CD14-positive monocyte (primary cell): Measurements from ENCODE around the gene PI4K2A. TPM values are rescaled to one million over a fixed set of nuclear protein-coding genes. Genes with fewer than 3 reads are reported as not detected.

ENCODE experiments used
- DNase-seq, 3 donors: peaks; one replicate each; pipeline ENCODE4 v3.0.0-alpha.2; 2011 to 2022
- H2AFZ ChIP-seq: 2 replicates; pipeline ENCODE4 v1.6.0; 2012; ENCODE audit warnings: mild to moderate bottlenecking, low read depth, low read length, inconsistent platforms; ENCODE audit not compliant: insufficient read depth, poor library complexity, severe bottlenecking
- H3K27ac ChIP-seq, 2 donors: 1 replicate in 1 of 2; 2 replicates in 1 of 2; pipeline ENCODE4 v1.5.1; 2012 to 2013; ENCODE audit warnings: low read length in 2 of 2, control low read depth in 1 of 2, inconsistent platforms in 1 of 2, low read depth in 1 of 2, mild to moderate bottlenecking in 1 of 2
- H3K27me3 ChIP-seq, 2 donors: one replicate each; pipeline versions ENCODE4 v1.6.0 to v1.6.1; 2011 to 2013; ENCODE audit warnings: low read length in 2 of 2; ENCODE audit not compliant: control insufficient read depth in 2 of 2, insufficient read depth in 2 of 2
- H3K36me3 ChIP-seq, 2 donors: replicated peaks in 1 of 2; 1 replicate in 1 of 2; 2 replicates in 1 of 2; pipeline versions ENCODE4 v1.5.1 to v1.6.1; 2012 to 2013; ENCODE audit warnings: low read length in 2 of 2, control low read depth in 1 of 2, inconsistent platforms in 1 of 2, mild to moderate bottlenecking in 1 of 2; ENCODE audit not compliant: insufficient read depth in 2 of 2, control insufficient read depth in 1 of 2
- H3K4me1 ChIP-seq, 2 donors: 1 replicate in 1 of 2; 2 replicates in 1 of 2; pipeline versions ENCODE4 v1.5.1 to v1.6.1; 2012 to 2013; ENCODE audit warnings: low read length in 2 of 2, control low read depth in 1 of 2, inconsistent platforms in 1 of 2, mild to moderate bottlenecking in 1 of 2, moderate library complexity in 1 of 2; ENCODE audit not compliant: insufficient read depth in 2 of 2, control insufficient read depth in 1 of 2
- H3K4me2 ChIP-seq: replicated peaks from 2 replicates; pipeline ENCODE3; 2012; ENCODE audit warnings: low read length, moderate library complexity, mild to moderate bottlenecking; ENCODE audit not compliant: poor library complexity, severe bottlenecking; ENCODE audit errors: extremely low read depth
- H3K4me3 ChIP-seq, 3 experiments: fragments of 200-600 bp in 1 of 3; sonication (generic) in 1 of 3; replicated peaks in 1 of 3; 1 replicate in 2 of 3; 2 replicates in 1 of 3; pipeline ENCODE4 v1.5.1; 2011 to 2013; ENCODE audit warnings: low read length in 3 of 3, mild to moderate bottlenecking in 3 of 3, control low read depth in 2 of 3, low read depth in 2 of 3, inconsistent platforms in 1 of 3, moderate library complexity in 1 of 3
- H3K79me2 ChIP-seq: 2 replicates; pipeline ENCODE4 v1.6.0; 2012; ENCODE audit warnings: mild to moderate bottlenecking, control low read depth, inconsistent platforms, low read length, moderate library complexity; ENCODE audit not compliant: insufficient read depth
- H3K9ac ChIP-seq: 2 replicates; pipeline ENCODE4 v1.6.0; 2017; ENCODE audit warnings: low read length, mild to moderate bottlenecking; ENCODE audit not compliant: insufficient read depth, poor library complexity, severe bottlenecking
- H3K9me3 ChIP-seq, 2 donors: replicated peaks in 1 of 2; 1 replicate in 1 of 2; 2 replicates in 1 of 2; pipeline versions ENCODE4 v1.5.1 to v1.6.1; 2012 to 2013; ENCODE audit warnings: low read length in 2 of 2, control low read depth in 1 of 2; ENCODE audit not compliant: control insufficient read depth in 1 of 2, insufficient read depth in 1 of 2
- H4K20me1 ChIP-seq: 2 replicates; pipeline ENCODE4 v1.6.0; 2012; ENCODE audit warnings: mild to moderate bottlenecking, low read length, control low read depth, moderate library complexity; ENCODE audit not compliant: insufficient read depth
- H3K27ac Mint-ChIP-seq, 7 donors: one replicate each; pipeline ENCODE4 v1.8.0; 2020; ENCODE audit warnings: mild to moderate bottlenecking in 7 of 7, mixed read lengths in 7 of 7, moderate library complexity in 6 of 7, inconsistent platforms in 2 of 7
- H3K27me3 Mint-ChIP-seq, 3 donors: one replicate each; pipeline ENCODE4 v1.8.0; 2021 to 2022; ENCODE audit warnings: low read depth in 3 of 3, mild to moderate bottlenecking in 3 of 3, mixed read lengths in 3 of 3, moderate library complexity in 3 of 3, inconsistent platforms in 1 of 3
- H3K36me3 Mint-ChIP-seq, 2 donors: one replicate each; pipeline ENCODE4 v1.8.0; 2020; ENCODE audit warnings: mixed read lengths in 2 of 2, inconsistent platforms in 1 of 2, mild to moderate bottlenecking in 1 of 2
- H3K4me1 Mint-ChIP-seq: one replicate; pipeline ENCODE4 v1.8.0; 2020; ENCODE audit warnings: mild to moderate bottlenecking, mixed read lengths
- H3K4me3 Mint-ChIP-seq, 2 donors: one replicate each; pipeline ENCODE4 v1.8.0; 2020; ENCODE audit warnings: mild to moderate bottlenecking in 2 of 2, mixed read lengths in 2 of 2, moderate library complexity in 1 of 2
- H3K9me3 Mint-ChIP-seq, 7 donors: one replicate each; pipeline ENCODE4 v1.8.0; 2020 to 2022; ENCODE audit warnings: mixed read lengths in 7 of 7, mild to moderate bottlenecking in 6 of 7, moderate library complexity in 6 of 7, inconsistent platforms in 2 of 7
- CTCF ChIP-seq: fragments of 200-600 bp; IDR thresholded peaks from one replicate; pipeline ENCODE4 v1.8.0; 2022; ENCODE audit warnings: antibody characterized with exemption, mild to moderate bottlenecking
- WGBS: methylation state at CpG from one replicate; pipeline ENCODE4 v1.1.5; 2013; ENCODE audit warnings: missing lambda C conversion rate; ENCODE audit not compliant: insufficient coverage; 5-methylcytosine and 5-hydroxymethylcytosine counted together
- intact Hi-C, 2 donors: fragments of 100-400 bp; cut with micrococcal nuclease; formaldehyde crosslinking; loops; one replicate each; pipeline versions ENCODE4 v1.15.0 to v1.15.1; 2023
- polyA plus RNA-seq, 3 donors: library from polyadenylated mRNA; depleted of rRNA in 1 of 3; unstranded in 2 of 3; stranded (reverse) in 1 of 3; fragments of 300-500 nt in 2 of 3; fragments of >200 nt in 1 of 3; fragmentation: Illumina TruSeq in 2 of 3; gene quantifications; 1 replicate in 2 of 3; 2 replicates in 1 of 3; pipeline ENCODE4 v1.2.3, GENCODE V29; 2012 to 2021

The PI4K2A gene
- polyA plus RNA-seq, 3 donors = 5.8 to 16.4 (median 6.7) TPM

GRCh38 chr10:97627731-97628130 is 12.7 kb upstream of the PI4K2A start:
- Mint-ChIP-seq H3K27ac (no peak overlapping the region), H3K4me3 (no peak overlapping the region), H3K36me3 (no peaks in the 10 kb centered on the region), H3K27me3 (peaks cover 0 to 7% (median 2%) of the 10 kb centered on the region in 3 donors), H3K4me1 (peaks cover 4% of the 10 kb centered on the region), H3K9me3 (no peaks in the 10 kb centered on the region)
- H3K27ac ChIP-seq = no peak overlapping the region
- no peaks in the 10 kb centered on the region for H3K79me2 ChIP-seq
- H2AFZ ChIP-seq = no peak overlapping the region
- no peaks in the 10 kb centered on the region for H3K27me3 ChIP-seq
- TF ChIP-seq CTCF = no peak
- no peak overlapping the region for H3K4me3 ChIP-seq
- intact Hi-C loops = no loop called here
- H3K4me2 ChIP-seq = no peak overlapping the region
- no peak for DNase-seq
- no peaks in the 10 kb centered on the region for H3K9me3 ChIP-seq
- no peaks in the 10 kb centered on the region for H4K20me1 ChIP-seq
- WGBS = 94% methylated on average over 3 of the region's 4 CpGs
- H3K4me1 ChIP-seq = peaks cover 2% of the 10 kb centered on the region in 2 donors
- H3K9ac ChIP-seq = no peak overlapping the region
- no peaks in the 10 kb centered on the region for H3K36me3 ChIP-seq

- H3K4me3 Mint-ChIP-seq = no peak overlapping the region
- H3K79me2 ChIP-seq = no peaks in the 10 kb centered on the region
- H3K36me3 Mint-ChIP-seq = no peaks in the 10 kb centered on the region
- H3K27me3 Mint-ChIP-seq = peaks cover 1 to 9% (median 2%) of the 10 kb centered on the region in 3 donors
- DNase-seq = no peak
- no peaks in the 10 kb centered on the region for H3K9me3 ChIP-seq
- no peak overlapping the region for H2AFZ ChIP-seq
- no peak overlapping the region for H3K27ac ChIP-seq
- H3K4me3 ChIP-seq = no peak overlapping the region
- no peaks in the 10 kb centered on the region for H3K27me3 ChIP-seq
- TF ChIP-seq CTCF = no peak
- peaks cover 6 to 7% of the 10 kb centered on the region in 2 donors for H3K4me1 ChIP-seq
- no peaks in the 10 kb centered on the region for H4K20me1 ChIP-seq
- H3K4me1 Mint-ChIP-seq = peaks cover 9% of the 10 kb centered on the region
- 100% methylated on average over 1 of the region's 3 CpGs for WGBS
- intact Hi-C loops = no loop called here
- no peak overlapping the region for H3K4me2 ChIP-seq
- H3K9ac ChIP-seq = no peak overlapping the region
- no peaks in the 10 kb centered on the region for H3K36me3 ChIP-seq
- H3K9me3 Mint-ChIP-seq = no peaks in the 10 kb centered on the region
- H3K27ac Mint-ChIP-seq = no peak overlapping the region
These were observed 12.2 kb upstream of the PI4K2A start for GRCh38 chr10:97628228-97628627.
